A549 (cell line): ENCODE measurements around the gene GLDC.

ENCODE experiments used
- BHLHE40 ChIP-seq: IDR thresholded peaks from 2 replicates; pipeline ENCODE4 v1.6.1; 2012; ENCODE audit warnings: low read depth, low read length, inconsistent platforms
- JUN ChIP-seq, 2 experiments: fragments of >200 bp; sonication (Bioruptor Twin); formaldehyde crosslinking; IDR thresholded peaks; 2 replicates in 1 of 2; 3 replicates in 1 of 2; pipeline ENCODE4 v1.6.1; 2016 to 2017
- TF ChIP-seq, protein P1 (sequence below): fragments of 200-600 bp; sonication (generic); IDR thresholded peaks from 2 replicates; pipeline ENCODE4 v1.6.1; 2016; ENCODE audit warnings: antibody characterized with exemption, mild to moderate bottlenecking, moderate library complexity
- TF ChIP-seq, protein P2 (sequence below): fragments of >200 bp; sonication (Bioruptor Twin); formaldehyde crosslinking; IDR thresholded peaks from 3 replicates; pipeline ENCODE4 v1.5.1; 2016

DNA sequence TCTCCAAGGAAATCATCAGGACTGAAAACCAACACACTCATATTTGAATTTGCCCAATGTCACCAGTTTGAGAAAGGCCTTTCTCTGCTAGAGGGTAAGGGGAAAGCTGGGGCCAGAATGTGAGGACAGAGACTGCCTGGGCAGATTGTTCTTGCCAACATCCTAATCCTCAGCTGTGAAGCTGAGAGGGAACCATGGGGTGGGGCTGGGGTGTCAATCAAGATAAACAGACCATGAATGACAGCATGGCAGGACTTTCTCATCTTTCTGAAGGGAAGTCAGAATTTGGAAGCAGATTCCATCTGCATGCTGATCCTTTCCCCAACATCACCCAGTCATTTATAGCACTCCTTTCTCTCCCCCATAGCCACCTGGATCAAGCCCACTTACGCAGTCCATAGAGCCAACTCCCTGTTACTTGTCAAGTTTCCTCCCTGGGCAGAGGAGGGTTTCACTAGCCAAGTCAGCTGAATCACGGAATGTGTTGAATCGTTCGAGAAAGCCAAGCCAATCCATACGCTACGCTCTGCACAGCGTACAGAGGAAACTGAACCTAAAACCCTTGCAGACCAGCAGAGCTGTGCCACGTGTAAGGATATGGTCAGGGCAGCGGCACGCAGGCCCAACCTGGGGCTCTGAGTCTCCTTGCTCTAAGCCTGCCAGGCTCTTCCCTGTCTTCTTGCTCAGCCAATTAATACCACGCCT is 14.9 kb downstream of the GLDC start:
- TF ChIP-seq, protein P1, sequence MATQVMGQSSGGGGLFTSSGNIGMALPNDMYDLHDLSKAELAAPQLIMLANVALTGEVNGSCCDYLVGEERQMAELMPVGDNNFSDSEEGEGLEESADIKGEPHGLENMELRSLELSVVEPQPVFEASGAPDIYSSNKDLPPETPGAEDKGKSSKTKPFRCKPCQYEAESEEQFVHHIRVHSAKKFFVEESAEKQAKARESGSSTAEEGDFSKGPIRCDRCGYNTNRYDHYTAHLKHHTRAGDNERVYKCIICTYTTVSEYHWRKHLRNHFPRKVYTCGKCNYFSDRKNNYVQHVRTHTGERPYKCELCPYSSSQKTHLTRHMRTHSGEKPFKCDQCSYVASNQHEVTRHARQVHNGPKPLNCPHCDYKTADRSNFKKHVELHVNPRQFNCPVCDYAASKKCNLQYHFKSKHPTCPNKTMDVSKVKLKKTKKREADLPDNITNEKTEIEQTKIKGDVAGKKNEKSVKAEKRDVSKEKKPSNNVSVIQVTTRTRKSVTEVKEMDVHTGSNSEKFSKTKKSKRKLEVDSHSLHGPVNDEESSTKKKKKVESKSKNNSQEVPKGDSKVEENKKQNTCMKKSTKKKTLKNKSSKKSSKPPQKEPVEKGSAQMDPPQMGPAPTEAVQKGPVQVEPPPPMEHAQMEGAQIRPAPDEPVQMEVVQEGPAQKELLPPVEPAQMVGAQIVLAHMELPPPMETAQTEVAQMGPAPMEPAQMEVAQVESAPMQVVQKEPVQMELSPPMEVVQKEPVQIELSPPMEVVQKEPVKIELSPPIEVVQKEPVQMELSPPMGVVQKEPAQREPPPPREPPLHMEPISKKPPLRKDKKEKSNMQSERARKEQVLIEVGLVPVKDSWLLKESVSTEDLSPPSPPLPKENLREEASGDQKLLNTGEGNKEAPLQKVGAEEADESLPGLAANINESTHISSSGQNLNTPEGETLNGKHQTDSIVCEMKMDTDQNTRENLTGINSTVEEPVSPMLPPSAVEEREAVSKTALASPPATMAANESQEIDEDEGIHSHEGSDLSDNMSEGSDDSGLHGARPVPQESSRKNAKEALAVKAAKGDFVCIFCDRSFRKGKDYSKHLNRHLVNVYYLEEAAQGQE = no peak
- TF ChIP-seq, protein P2, sequence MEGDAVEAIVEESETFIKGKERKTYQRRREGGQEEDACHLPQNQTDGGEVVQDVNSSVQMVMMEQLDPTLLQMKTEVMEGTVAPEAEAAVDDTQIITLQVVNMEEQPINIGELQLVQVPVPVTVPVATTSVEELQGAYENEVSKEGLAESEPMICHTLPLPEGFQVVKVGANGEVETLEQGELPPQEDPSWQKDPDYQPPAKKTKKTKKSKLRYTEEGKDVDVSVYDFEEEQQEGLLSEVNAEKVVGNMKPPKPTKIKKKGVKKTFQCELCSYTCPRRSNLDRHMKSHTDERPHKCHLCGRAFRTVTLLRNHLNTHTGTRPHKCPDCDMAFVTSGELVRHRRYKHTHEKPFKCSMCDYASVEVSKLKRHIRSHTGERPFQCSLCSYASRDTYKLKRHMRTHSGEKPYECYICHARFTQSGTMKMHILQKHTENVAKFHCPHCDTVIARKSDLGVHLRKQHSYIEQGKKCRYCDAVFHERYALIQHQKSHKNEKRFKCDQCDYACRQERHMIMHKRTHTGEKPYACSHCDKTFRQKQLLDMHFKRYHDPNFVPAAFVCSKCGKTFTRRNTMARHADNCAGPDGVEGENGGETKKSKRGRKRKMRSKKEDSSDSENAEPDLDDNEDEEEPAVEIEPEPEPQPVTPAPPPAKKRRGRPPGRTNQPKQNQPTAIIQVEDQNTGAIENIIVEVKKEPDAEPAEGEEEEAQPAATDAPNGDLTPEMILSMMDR = no peak
- TF ChIP-seq JUN (IDR thresholded peaks at IDR 0.05) (no peak), BHLHE40 (no peak)
